ENCODE results near the gene RNPS1. TPM values are rescaled to one million over a fixed set of nuclear protein-coding genes. Genes with fewer than 3 reads are reported as not detected.

The RNPS1 gene
- total and polyA plus RNA-seq, 9 of the 15 experiments (the other 6 are each of a cell fraction or from before 2014, with no cell fraction given) = 44.9 to 338 (median 202) TPM

DNA sequence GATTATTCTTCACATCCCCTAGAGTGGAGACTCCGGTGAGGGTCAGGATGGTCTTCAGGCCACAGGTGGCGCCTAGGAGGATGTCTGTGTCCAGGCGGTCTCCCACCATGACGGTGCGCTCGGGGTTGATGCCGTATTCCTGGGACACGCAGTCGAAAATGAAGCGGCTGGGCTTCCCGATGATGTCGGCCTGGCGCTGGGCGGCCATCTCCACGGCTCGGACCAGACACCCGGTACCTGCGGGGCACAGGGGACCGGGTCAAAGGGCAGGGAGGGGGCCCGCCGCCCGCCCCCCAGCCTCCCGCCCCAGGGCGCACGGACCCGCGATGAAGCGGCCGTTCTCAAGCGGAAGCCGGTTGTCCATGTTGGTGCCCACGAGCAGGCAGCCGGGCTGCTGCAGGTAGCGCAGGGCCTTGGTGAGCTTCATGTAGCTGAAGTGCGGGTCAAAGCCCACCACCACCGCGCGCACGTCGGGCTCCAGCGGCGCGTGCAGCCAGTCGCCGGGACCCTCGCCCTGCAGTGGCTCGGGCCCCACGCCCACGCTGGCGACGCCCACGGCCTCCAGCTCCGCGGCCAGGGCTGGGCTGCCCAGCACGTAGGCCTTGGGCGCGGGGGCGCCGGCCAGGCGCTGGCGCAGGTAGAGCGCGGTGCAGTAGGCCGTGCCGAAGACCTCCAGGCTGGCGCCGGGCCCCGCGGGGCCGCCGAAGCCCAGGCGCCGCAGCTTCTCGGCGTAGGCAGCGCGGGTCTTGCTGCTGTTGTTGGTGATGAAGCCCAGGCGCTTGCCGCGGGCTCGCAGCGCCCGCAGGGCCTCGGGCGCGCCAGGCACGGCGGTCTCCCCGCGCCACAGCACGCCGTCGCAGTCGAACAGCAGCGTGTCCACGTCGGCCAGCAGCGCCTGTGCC, 53.9 kb downstream of the RNPS1 start (continued):
- TF ChIP-seq, protein P1, sequence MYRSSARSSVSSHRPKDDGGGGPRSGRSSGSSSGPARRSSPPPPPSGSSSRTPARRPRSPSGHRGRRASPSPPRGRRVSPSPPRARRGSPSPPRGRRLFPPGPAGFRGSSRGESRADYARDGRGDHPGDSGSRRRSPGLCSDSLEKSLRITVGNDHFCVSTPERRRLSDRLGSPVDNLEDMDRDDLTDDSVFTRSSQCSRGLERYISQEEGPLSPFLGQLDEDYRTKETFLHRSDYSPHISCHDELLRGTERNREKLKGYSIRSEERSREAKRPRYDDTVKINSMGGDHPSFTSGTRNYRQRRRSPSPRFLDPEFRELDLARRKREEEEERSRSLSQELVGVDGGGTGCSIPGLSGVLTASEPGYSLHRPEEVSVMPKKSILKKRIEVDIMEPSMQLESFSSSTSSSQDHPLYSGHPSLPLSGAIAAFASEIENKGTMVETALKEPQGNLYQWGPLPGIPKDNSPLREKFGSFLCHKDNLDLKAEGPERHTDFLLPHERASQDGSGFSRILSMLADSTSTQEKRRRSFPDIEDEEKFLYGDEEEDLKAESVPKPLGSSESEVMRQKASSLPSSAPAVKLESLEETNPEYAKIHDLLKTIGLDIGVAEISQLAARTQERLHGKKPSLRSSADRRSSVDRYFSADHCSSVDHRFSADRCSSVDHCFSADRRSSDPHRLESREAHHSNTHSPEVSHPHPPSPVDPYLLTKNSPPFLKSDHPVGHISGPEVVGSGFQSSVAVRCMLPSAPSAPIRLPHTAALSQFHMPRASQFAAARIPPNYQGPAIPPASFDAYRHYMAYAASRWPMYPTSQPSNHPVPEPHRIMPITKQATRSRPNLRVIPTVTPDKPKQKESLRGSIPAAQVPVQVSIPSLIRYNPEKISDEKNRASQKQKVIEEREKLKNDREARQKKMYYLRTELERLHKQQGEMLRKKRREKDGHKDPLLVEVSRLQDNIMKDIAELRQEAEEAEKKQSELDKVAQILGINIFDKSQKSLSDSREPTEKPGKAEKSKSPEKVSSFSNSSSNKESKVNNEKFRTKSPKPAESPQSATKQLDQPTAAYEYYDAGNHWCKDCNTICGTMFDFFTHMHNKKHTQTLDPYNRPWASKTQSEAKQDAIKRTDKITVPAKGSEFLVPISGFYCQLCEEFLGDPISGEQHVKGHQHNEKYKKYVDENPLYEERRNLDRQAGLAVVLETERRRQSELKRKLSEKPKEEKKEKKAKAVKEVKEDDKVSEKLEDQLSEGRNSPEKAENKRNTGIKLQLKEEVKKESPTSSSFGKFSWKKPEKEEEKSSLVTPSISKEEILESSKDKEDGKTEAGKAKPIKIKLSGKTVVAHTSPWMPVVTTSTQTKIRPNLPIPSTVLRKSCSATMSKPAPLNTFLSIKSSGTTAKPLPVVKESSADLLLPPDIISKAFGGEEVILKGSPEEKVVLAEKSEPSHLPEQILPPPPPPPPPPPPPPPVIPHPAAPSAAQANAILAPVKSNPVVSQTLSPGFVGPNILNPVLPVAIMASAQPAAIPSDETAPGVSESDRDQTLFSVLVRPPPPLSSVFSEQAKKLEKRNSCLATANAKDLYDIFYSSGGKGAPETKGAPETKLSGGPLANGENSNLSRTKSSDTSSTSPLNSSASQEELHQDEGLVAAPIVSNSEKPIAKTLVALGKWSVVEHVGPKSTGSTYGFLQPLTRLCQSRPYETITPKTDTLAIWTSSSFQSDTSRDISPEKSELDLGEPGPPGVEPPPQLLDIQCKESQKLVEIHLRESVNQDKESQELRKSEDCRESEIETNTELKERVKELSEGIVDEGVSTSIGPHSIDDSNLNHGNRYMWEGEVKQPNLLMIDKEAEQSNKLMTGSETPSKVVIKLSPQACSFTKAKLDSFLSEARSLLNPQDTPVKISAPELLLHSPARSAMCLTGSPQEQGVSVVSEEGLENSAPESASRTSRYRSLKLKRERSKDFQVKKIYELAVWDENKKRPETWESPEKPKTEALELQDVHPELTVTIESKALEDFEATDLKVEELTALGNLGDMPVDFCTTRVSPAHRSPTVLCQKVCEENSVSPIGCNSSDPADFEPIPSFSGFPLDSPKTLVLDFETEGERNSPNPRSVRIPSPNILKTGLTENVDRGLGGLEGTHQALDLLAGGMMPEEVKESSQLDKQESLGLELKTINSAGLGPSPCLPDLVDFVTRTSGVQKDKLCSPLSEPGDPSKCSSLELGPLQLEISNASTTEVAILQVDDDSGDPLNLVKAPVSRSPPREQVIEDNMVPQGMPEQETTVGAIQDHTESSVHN (IDR thresholded peaks at IDR 0.05; ENCODE audit: borderline replicate concordance in 1 of 2, low read depth in 1 of 2) = no peak
- TF ChIP-seq ZNF174 (CRISPR knock-in tag; IDR thresholded peaks at IDR 0.05) (no peak), ZBTB12 (CRISPR knock-in tag; IDR thresholded peaks at IDR 0.05) (no peak), RFX7 (CRISPR knock-in tag; IDR thresholded peaks at IDR 0.05) (no peak), PCBP1 (IDR thresholded peaks at IDR 0.05; ENCODE audit: low read depth, low read length, poor library complexity, severe bottlenecking) (peak; percentile 37), TBP (optimal IDR thresholded peaks at IDR 0.05; ENCODE audit: low read depth, low read length) (no peak), ZNF408 (CRISPR knock-in tag; IDR thresholded peaks at IDR 0.05; ENCODE audit: low read depth) (no peak), ZNF407 (IDR thresholded peaks at IDR 0.05; ENCODE audit: low read depth) (no peak)

Measured in K562 (cell line).